NB4 (cell line): ENCODE results near the gene CLTA.
"Not testable (repeated sequence)": the region's sequence is repeated elsewhere in the genome, so short reads cannot be mapped to it uniquely, and the experiment has no call there.

ENCODE experiments used
- DNase-seq: peaks from one replicate; pipeline ENCODE4 v3.0.0; 2010; ENCODE audit warnings: low read depth
- H3K4me3 ChIP-seq: one replicate; pipeline ENCODE4 v1.5.1; 2011; ENCODE audit warnings: mild to moderate bottlenecking, low read depth, low read length, moderate library complexity
- MYC ChIP-seq: IDR thresholded peaks from 2 replicates; pipeline ENCODE4 v1.6.1; 2011; ENCODE audit warnings: low read depth, low read length
- POLR2A ChIP-seq: IDR thresholded peaks from 2 replicates; pipeline ENCODE4 v1.6.1; 2011; ENCODE audit warnings: mild to moderate bottlenecking; ENCODE audit not compliant: insufficient read length; ENCODE audit errors: extremely low read depth
- TF ChIP-seq, protein P1 (sequence below): IDR thresholded peaks from one replicate; pipeline ENCODE4 v1.5.1; 2012; ENCODE audit warnings: low read depth, low read length
- TF ChIP-seq, protein P2 (sequence below): IDR thresholded peaks from 2 replicates; pipeline ENCODE4 v1.6.1; 2011; ENCODE audit warnings: low read depth, low read length

CLTA gene

DNA sequence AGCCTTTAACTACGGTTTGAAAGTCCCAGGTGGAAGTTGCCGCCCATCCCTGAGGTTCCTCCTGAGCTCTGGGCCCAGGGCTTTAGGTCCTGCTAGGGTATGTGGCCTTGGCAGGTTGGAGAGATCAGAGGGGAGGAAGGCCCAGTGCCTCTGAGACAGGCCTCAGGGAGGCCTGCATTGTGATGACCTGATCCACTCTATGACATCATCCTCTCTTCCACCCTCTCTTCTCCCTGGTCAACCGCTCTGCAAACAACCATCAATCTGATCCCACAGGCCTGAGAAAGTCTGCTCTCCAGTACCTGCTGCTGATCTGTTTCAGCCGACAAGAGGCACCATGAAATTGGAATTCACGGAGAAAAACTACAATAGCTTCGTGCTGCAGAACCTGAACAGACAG lies 21.6 kb upstream of the CLTA start, which contains the start of gene CCIN:
CCIN (plus strand) TSS at position 223 of the 400 bp plus-strand sequence; CDS start at position 338, 115 bp downstream.
- no peak within 1 kb of the TSS for H3K4me3 ChIP-seq
- DNase-seq, result no peak
- TF ChIP-seq POLR2A (no peak), MYC (no peak)
- TF ChIP-seq, protein P1, sequence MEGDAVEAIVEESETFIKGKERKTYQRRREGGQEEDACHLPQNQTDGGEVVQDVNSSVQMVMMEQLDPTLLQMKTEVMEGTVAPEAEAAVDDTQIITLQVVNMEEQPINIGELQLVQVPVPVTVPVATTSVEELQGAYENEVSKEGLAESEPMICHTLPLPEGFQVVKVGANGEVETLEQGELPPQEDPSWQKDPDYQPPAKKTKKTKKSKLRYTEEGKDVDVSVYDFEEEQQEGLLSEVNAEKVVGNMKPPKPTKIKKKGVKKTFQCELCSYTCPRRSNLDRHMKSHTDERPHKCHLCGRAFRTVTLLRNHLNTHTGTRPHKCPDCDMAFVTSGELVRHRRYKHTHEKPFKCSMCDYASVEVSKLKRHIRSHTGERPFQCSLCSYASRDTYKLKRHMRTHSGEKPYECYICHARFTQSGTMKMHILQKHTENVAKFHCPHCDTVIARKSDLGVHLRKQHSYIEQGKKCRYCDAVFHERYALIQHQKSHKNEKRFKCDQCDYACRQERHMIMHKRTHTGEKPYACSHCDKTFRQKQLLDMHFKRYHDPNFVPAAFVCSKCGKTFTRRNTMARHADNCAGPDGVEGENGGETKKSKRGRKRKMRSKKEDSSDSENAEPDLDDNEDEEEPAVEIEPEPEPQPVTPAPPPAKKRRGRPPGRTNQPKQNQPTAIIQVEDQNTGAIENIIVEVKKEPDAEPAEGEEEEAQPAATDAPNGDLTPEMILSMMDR, result no peak

DNA sequence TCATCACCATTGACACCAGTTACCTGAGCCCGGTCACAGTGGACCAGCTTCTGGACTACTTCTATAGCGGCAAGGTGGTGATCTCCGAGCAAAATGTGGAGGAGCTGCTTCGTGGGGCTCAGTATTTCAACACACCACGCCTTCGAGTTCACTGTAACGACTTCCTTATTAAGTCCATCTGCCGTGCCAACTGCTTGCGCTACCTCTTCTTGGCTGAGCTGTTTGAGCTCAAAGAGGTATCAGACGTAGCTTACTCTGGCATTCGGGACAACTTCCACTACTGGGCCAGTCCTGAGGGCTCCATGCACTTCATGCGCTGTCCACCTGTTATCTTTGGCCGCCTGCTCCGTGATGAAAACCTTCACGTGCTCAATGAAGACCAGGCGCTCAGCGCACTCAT lies 21.0 kb upstream of the CLTA start:
- TF ChIP-seq, protein P2, sequence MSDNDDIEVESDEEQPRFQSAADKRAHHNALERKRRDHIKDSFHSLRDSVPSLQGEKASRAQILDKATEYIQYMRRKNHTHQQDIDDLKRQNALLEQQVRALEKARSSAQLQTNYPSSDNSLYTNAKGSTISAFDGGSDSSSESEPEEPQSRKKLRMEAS, result peak; percentile 46; the same call in 1 of the 2 replicates
- TF ChIP-seq MYC, result 0 out of 2 replicates have a peak, but pooled peaks have one; percentile 40
- TF ChIP-seq, protein P1, result no peak
- DNase-seq, result peak; percentile 69
- no peak overlapping the region for H3K4me3 ChIP-seq

DNA sequence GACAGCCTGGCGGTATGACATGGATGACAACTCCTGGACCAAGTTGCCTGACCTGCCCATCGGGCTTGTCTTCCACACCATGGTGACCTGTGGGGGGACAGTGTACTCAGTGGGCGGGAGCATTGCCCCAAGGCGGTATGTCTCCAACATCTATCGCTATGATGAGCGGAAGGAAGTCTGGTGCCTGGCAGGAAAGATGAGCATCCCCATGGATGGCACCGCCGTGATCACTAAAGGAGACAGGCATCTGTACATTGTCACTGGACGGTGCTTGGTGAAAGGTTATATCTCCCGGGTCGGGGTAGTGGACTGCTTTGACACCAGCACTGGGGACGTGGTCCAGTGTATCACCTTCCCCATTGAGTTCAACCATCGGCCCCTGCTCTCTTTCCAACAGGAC lies 20.2 kb upstream of the CLTA start:
- TF ChIP-seq MYC (no peak), POLR2A (no peak)
- TF ChIP-seq, protein P1, result no peak
- TF ChIP-seq, protein P2, result no peak
- H3K4me3 ChIP-seq, result no peak overlapping the region
- DNase-seq, result no peak

DNA sequence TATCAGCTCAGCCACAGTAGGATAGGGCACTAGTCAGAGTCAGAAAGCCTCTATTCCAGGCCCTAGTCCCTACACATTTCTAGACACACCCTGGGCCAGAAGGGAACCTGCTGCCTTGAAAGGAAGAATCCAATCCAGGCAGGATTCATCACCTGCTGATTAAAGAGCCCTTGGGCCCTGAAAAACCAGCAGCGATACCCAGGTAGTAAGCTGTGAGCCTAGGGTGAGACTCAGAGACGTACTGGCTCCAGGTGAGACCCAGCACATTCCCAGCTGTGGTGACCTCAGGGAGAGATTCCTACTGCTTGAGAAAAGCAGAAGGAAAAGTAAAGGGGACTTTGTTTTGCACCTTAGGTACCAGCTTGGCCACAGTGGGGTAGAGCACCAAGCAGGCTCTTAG lies 16.9 kb upstream of the CLTA start:
- no peak for TF ChIP-seq MYC
- TF ChIP-seq POLR2A, result no peak
- TF ChIP-seq, protein P1, result no peak
- TF ChIP-seq, protein P2, result no peak
- H3K4me3 ChIP-seq, result no peak overlapping the region
- no peak for DNase-seq

DNA sequence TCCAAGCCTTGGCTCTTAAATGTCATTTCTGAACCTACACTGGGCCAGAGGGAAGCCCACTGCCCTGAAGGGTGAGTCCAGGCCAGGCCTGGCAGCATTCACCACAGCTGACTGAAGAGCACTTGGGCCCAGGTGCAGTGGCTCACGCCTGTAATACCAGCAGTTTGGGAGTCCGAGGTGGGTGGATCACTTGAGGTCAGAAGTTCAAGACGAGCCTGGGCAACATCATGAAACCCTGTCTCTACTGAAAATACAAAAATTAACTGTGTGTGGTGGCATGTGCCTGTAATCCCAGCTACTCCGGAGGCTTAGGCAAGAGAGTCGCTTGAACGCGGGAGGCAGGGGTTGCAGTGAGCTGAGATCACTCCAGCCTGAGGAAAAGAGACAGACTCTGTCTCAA lies 16.4 kb upstream of the CLTA start:
- H3K4me3 ChIP-seq, result no peak overlapping the region
- TF ChIP-seq MYC (no peak), POLR2A (no peak)
- TF ChIP-seq, protein P1, result no peak
- TF ChIP-seq, protein P2, result no peak
- no peak for DNase-seq

DNA sequence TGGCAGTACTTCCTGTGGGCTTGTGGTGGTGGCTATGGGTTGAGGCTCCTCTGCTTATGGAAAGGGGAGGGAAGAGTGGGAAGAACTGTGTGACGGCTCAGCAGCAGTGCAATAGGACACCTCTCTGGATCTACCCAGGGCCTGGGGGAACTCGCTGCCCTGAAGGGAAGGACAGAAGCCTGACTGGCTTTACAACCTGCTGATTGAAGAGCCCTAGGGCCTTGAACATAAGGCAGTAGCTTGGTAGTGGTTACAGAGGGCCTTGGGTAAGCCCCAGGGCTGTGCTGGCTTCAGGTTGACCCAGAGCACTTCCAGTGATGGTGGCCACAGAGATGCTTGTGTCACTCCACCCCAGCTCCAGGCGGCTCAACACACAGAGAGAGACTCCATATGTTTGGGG lies 16.0 kb upstream of the CLTA start:
- H3K4me3 ChIP-seq, result no peak overlapping the region
- DNase-seq, result no peak
- TF ChIP-seq, protein P2, result no peak
- TF ChIP-seq, protein P1, result no peak
- TF ChIP-seq MYC, result no peak
- no peak for TF ChIP-seq POLR2A

DNA sequence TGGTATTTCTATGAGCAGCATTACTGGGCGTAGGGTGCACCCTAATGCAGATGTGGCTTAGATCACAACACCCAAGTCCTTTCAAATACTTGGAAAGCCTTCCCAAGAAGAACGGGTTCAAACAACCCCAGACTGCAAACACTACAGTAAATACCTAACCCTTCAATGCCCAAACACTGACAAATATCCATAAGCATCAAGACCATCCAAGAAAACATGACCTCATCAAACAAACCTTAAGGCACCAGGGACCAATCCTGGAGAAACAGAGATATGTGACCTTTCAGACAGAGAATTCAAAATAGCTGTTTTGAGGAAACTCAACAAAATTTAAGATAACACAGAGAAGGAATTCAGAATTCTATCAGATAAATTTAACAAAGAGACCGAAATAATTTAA lies 15.5 kb upstream of the CLTA start:
- DNase-seq, H3K4me3 ChIP-seq: not testable (repeated sequence)

DNA sequence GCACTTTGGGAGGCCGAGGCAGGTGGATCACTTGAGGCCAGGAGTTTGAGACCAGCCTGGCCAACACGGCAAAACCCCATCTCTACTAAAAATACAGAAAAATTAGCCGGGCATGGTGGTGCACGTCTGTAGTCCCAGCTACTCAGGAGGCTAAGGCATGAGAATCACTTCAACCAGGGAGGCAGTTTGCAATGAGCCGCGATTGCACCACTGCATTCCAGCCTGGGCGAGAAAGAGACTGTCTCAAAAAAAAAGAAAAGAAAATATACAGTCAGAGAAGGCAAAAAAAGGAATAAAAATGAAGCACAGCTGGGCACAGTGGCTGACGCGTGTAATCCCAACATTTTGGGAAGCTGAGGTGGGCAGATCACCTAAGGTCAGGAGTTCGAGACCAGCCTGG lies 14.2 kb upstream of the CLTA start:
- DNase-seq, H3K4me3 ChIP-seq: not testable (repeated sequence)
